ENCODE measurements around the gene STK39.

The STK39 gene

GRCh38 chr2:168002021-168002553 is 245.3 kb downstream of the STK39 start:
- Mint-ChIP-seq H3K4me3 (no peak overlapping the region), H3K27me3 (no peaks in the 10 kb centered on the region), H3K27ac (no peak overlapping the region), H3K36me3 (peaks cover 28% of the 10 kb centered on the region), H3K4me1 (peaks cover 8% of the 10 kb centered on the region), H3K9me3 (no peaks in the 10 kb centered on the region)

DNA sequence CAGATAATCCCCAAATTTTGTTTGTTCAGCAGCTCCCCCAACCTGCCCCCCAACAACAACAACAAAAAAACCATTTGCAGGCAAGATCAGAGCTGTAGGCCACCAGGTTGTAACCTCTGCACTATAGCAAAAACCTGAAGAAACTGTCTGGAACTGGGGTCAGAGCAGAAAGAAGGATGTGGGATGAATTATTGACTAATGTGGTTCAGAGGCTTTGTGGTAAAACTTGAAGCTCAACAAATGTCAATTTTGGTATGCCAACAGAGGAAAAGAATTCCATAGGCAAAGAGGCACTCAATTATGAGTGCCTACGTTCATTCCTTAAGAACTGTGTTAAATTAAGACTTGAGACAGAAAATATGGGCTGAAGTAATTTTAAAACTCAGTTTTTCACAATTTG is 255.1 kb downstream of the STK39 start:
- Mint-ChIP-seq H3K4me1 (no peaks in the 10 kb centered on the region), H3K4me3 (no peak overlapping the region), H3K27ac (no peak overlapping the region), H3K27me3 (no peaks in the 10 kb centered on the region), H3K9me3 (no peaks in the 10 kb centered on the region), H3K36me3 (peaks cover 20% of the 10 kb centered on the region)

- Mint-ChIP-seq H3K27ac (no peak overlapping the region), H3K36me3 (peaks cover 17% of the 10 kb centered on the region), H3K4me3 (no peak overlapping the region), H3K27me3 (no peaks in the 10 kb centered on the region), H3K4me1 (no peaks in the 10 kb centered on the region), H3K9me3 (no peaks in the 10 kb centered on the region)
Observed at GRCh38 chr2:167990062-167990461, 257.3 kb downstream of the STK39 start.

- no peak overlapping the region for H3K4me3 Mint-ChIP-seq
- H3K36me3 Mint-ChIP-seq = peaks cover 26% of the 10 kb centered on the region
- H3K4me1 Mint-ChIP-seq = no peaks in the 10 kb centered on the region
- no peak overlapping the region for H3K27ac Mint-ChIP-seq
- H3K27me3 Mint-ChIP-seq = no peaks in the 10 kb centered on the region
- no peaks in the 10 kb centered on the region for H3K9me3 Mint-ChIP-seq
Observed at GRCh38 chr2:167988296-167988695, 259.1 kb downstream of the STK39 start.

DNA sequence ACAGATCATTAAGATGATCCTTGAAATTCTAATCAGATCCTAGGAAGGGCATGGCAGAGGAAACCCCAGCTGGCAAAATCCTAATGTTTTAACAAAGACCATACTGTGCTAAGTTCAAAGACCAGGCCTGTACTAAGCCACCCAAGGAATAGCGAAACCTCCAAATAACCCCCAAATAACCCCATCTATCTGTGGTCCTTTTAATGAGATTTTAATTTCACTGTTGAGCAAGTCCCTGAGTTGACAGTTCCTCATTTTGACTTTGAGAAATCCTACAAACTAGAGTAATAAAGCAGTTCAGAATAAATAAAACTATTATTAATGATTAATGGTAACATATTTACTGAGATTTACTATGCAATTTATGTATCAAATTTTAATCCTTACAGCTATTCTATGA is 259.8 kb downstream of the STK39 start:
- Mint-ChIP-seq H3K9me3 (no peaks in the 10 kb centered on the region), H3K36me3 (peaks cover 30% of the 10 kb centered on the region), H3K27me3 (no peaks in the 10 kb centered on the region), H3K4me1 (no peaks in the 10 kb centered on the region), H3K4me3 (no peak overlapping the region), H3K27ac (no peak overlapping the region)

GRCh38 chr2:167987026-167987425 is 260.4 kb downstream of the STK39 start:
- peaks cover 30% of the 10 kb centered on the region for H3K36me3 Mint-ChIP-seq
- H3K27ac Mint-ChIP-seq = no peak overlapping the region
- no peaks in the 10 kb centered on the region for H3K27me3 Mint-ChIP-seq
- H3K9me3 Mint-ChIP-seq = no peaks in the 10 kb centered on the region
- H3K4me1 Mint-ChIP-seq = no peaks in the 10 kb centered on the region
- no peak overlapping the region for H3K4me3 Mint-ChIP-seq

GRCh38 chr2:167986223-167986622 is 261.2 kb downstream of the STK39 start:
- Mint-ChIP-seq H3K27me3 (no peaks in the 10 kb centered on the region), H3K27ac (no peak overlapping the region), H3K4me1 (no peaks in the 10 kb centered on the region), H3K9me3 (no peaks in the 10 kb centered on the region), H3K4me3 (no peak overlapping the region), H3K36me3 (peaks cover 30% of the 10 kb centered on the region)

DNA sequence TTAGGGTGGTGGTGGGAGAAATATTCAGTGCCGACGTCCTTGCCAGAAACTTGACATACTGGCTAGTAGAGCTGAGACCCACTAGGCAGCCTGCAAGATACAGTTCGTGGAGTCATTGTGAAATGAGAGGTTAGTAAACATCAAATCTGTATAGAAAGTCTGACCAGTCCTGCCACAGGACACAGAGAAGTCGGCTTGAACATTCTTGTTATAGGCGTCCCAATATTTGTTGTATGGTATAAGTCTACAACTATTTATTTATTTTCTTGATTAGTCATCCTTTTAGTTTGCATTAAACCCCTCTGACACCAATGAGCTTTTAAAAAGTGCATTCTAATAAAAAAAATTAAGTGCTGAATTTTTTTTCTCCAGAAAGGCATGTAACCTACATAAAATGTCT is 265.4 kb downstream of the STK39 start:
- no peaks in the 10 kb centered on the region for H3K27me3 Mint-ChIP-seq
- peaks cover under 1% of the 10 kb centered on the region for H3K9me3 Mint-ChIP-seq
- no peak overlapping the region for H3K4me3 Mint-ChIP-seq
- H3K4me1 Mint-ChIP-seq = no peaks in the 10 kb centered on the region
- no peak overlapping the region for H3K27ac Mint-ChIP-seq
- H3K36me3 Mint-ChIP-seq = peaks cover 47% of the 10 kb centered on the region

GRCh38 chr2:167980439-167980838 is 267.0 kb downstream of the STK39 start:
- peaks cover 51% of the 10 kb centered on the region for H3K36me3 Mint-ChIP-seq
- H3K27me3 Mint-ChIP-seq = no peaks in the 10 kb centered on the region
- peaks cover 5% of the 10 kb centered on the region for H3K9me3 Mint-ChIP-seq

DNA sequence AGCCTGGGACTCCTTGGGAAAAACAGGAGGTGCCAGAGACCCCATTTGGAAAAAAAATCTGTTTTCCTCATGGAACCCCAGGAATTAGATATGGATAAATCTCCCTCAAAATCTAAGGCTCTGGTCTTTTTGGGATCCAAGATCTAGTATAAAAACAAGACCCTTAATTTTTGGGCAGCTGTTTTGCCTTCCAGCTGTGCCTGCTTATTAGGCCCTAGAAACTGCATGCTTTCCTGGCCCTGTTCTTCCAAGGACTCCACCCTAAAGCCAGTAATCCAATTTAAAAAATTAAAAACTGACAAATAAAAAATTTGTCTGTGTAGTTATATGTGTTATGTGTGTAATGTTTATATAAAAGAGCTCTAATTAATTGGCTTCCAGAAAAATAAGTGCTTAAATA is 274.6 kb downstream of the STK39 start:
- H3K27me3 Mint-ChIP-seq = no peaks in the 10 kb centered on the region
- H3K9me3 Mint-ChIP-seq = peaks cover 11% of the 10 kb centered on the region
- no peak overlapping the region for H3K27ac Mint-ChIP-seq
- H3K4me3 Mint-ChIP-seq = no peak overlapping the region
- H3K4me1 Mint-ChIP-seq = no peaks in the 10 kb centered on the region
- H3K36me3 Mint-ChIP-seq = peaks cover 34% of the 10 kb centered on the region

More at GRCh38 chr2:167980439-167980838, 267.0 kb downstream of the STK39 start:
- Mint-ChIP-seq H3K27ac (no peak overlapping the region), H3K4me3 (no peak overlapping the region), H3K4me1 (no peaks in the 10 kb centered on the region)

GRCh38 chr2:167972020-167972419 is 275.4 kb downstream of the STK39 start:
- Mint-ChIP-seq H3K4me1 (no peaks in the 10 kb centered on the region), H3K36me3 (peaks cover 27% of the 10 kb centered on the region), H3K9me3 (peaks cover 11% of the 10 kb centered on the region), H3K27ac (no peak overlapping the region), H3K4me3 (no peak overlapping the region), H3K27me3 (no peaks in the 10 kb centered on the region)

- Mint-ChIP-seq H3K4me1 (no peaks in the 10 kb centered on the region), H3K4me3 (no peak overlapping the region), H3K27me3 (no peaks in the 10 kb centered on the region), H3K27ac (no peak overlapping the region), H3K36me3 (peaks cover 28% of the 10 kb centered on the region), H3K9me3 (no peaks in the 10 kb centered on the region)
Observed at GRCh38 chr2:167966937-167967913, 280.2 kb downstream of the STK39 start.

DNA sequence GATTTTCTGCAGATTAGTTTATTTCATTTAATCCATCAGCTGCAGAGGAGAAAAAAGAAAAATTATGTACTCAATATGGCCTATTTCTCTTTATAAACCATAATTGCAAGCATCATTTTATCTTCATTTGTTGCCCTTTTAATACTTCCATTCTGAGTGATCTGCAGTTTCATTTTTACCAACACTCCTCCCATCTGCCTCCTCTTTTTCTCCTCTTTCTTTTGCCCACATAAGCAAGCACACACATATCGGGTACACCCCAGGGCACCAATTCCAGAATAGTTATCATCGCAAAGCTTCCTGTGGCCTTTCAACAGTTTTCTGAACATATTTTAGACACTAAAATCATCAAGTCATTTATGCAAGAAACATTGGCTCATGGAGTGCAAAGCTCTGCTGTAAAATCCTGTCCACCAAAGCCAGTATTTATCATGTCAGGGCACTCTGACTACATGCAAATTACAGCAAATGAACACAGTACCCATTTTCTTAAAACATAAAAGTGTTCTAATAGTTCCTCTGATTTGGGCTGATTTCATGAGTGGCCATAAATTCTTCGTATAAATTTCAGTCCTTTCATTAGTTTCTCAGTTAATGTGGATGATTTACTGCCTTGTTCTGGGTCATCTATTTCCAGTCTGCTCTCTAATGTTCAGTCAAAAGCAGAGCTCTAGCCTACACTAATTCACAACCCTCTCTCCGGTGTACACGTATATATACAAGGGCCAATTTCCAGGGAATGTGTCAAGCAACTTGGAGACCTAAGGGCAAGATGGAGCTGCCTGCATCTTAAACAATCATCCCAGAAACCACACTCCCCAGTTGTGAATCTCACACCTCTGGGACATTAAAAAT is 281.3 kb downstream of the STK39 start:
- H3K4me3 Mint-ChIP-seq = no peak overlapping the region
- no peak overlapping the region for H3K27ac Mint-ChIP-seq
- H3K9me3 Mint-ChIP-seq = no peaks in the 10 kb centered on the region
- H3K36me3 Mint-ChIP-seq = peaks cover 28% of the 10 kb centered on the region
- no peaks in the 10 kb centered on the region for H3K4me1 Mint-ChIP-seq
- no peaks in the 10 kb centered on the region for H3K27me3 Mint-ChIP-seq

DNA sequence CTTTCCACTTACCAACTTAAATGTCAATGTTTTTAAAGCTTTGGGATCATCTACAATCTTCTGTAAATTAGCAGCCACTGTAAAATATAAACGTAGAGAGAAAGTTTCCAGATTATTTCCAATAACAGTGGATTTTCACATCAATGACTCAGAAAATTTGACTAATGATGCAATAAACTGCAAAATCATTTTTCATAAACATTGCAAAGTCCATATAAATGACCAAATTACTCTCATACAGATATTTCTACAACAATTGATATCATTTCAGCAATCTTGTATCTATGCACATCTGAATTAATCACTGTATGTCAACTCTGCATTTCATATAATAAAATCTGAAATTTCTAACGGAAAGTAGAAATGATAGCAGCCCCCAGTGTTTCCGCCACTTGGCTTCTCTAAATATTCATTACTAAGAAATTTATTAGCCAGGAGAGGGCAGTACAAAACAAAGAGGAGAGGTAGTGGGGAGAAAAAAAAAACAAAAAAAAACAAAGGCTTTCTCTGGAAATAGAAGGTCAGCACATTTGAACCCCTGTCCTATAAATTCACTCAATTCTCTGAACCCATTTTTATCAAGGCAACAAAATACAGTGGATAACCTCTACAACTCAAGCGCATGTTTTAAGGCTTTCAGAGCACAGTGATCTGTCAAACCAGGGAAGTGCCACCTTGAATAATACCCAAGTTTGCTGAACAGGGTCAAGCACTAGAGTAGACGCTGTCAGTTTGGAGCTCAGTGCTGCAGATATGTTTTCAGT is 282.6 kb downstream of the STK39 start:
- Mint-ChIP-seq H3K27me3 (no peaks in the 10 kb centered on the region), H3K27ac (no peak overlapping the region), H3K36me3 (peaks cover 28% of the 10 kb centered on the region), H3K4me1 (no peaks in the 10 kb centered on the region), H3K4me3 (no peak overlapping the region), H3K9me3 (no peaks in the 10 kb centered on the region)
